Spleen (tissue), 7 donors: ENCODE measurements around the gene BNC2.

ENCODE experiments used
- POLR2AphosphoS5 ChIP-seq, 3 donors: sonication (generic); formaldehyde crosslinking; IDR thresholded peaks; one replicate each; pipeline ENCODE4 v1.5.1; 2017; ENCODE audit warnings: antibody characterized with exemption in 3 of 3
- TF ChIP-seq, protein P1 (sequence below), 11 experiments: fragments of 200-600 bp in 7 of 11; fragments of 450-650 bp in 4 of 11; sonication (generic) in 4 of 11; IDR thresholded peaks in 8 of 11; conservative IDR thresholded peaks in 3 of 11; 1 replicate in 7 of 11; 2 replicates in 4 of 11; pipeline versions ENCODE4 v1.4.0 to v1.8.0; 2016 to 2021; ENCODE audit warnings: antibody characterized with exemption in 11 of 11, inconsistent platforms in 4 of 11, mild to moderate bottlenecking in 1 of 11
- donor health status: DM: no; HTN: no; CAD: no; lungs with moderate emphysema.
- donor health status: DM: no; HTN: no; CAD: no.
- donor health status: DM: no; HTN: no; CAD: no.

DNA sequence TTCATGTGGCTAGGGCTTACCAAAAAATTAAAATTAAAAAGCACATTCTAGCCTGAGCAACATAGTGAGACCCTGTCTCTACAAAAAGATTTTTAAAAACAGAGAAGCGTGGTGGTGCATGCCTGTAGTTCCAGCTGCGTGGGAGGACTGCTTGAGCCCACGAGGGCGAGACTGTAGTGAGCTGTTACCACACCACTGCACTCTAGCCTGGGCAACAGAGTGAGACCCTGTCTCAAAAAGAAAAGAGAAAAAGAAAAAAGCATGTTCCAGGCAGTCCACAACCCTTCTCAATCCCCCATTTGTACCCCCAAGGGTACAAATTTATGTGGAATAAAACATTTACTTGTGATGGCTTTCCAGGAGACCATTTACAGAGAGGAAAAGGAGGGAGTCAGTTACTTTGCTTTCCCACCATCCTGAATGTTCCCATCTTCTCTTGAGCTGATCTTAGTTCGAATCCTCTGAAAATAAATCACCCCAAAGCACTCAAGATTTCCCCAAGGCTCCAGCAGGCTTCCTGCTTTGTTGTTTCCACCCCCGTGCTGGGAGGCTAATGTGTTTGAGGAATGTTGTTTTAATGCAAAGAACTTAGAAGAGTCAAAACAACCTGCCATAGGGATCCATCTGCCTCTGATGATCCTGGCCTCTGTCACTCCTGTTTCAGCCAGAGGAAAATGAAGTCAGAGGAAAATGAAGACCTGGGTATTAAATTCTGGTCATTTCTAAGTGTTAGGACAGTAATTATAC lies 384.7 kb downstream of the BNC2 start:
- no peak for TF ChIP-seq POLR2AphosphoS5 (IDR thresholded peaks at IDR 0.05)
- TF ChIP-seq, protein P1, sequence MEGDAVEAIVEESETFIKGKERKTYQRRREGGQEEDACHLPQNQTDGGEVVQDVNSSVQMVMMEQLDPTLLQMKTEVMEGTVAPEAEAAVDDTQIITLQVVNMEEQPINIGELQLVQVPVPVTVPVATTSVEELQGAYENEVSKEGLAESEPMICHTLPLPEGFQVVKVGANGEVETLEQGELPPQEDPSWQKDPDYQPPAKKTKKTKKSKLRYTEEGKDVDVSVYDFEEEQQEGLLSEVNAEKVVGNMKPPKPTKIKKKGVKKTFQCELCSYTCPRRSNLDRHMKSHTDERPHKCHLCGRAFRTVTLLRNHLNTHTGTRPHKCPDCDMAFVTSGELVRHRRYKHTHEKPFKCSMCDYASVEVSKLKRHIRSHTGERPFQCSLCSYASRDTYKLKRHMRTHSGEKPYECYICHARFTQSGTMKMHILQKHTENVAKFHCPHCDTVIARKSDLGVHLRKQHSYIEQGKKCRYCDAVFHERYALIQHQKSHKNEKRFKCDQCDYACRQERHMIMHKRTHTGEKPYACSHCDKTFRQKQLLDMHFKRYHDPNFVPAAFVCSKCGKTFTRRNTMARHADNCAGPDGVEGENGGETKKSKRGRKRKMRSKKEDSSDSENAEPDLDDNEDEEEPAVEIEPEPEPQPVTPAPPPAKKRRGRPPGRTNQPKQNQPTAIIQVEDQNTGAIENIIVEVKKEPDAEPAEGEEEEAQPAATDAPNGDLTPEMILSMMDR (IDR thresholded peaks at IDR 0.05 in 8 of 11, conservative IDR thresholded peaks at IDR 0.05 in 3 of 11): no peak
